ENCODE data around the gene AKIP1.

Gene AKIP1

DNA sequence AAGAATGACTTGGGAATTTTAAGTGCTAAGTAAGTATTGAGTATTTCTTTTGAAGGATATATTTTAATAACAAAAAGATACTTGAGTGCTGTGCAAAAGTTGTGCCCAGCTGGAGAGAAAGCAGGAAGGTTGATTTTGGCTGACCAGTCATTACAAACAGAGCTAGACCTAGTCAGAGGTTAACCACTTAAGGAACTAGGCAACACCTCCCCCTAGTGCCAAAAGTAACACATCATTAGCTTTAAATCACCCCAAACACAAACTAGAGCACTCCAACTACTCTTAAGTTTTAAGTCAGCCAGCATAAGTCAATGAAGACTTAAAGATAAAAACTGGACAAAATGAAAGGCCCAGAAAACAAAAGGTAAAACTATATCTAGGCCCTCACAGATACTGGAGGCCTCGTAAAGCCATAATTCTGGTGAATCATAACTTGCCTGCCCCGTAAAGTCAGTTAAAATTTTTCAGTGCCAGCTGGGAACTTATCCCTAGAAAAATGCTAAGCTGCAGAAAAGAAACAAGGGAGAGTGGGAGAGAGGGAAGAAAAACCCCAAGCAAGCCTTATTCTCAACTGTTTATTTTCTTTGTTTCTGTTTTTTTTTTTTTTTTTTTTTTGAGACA lies 48.7 kb downstream of the AKIP1 start:
- DNase-seq (ENCODE audit: low read depth in 2 of 2), result no peak

DNA sequence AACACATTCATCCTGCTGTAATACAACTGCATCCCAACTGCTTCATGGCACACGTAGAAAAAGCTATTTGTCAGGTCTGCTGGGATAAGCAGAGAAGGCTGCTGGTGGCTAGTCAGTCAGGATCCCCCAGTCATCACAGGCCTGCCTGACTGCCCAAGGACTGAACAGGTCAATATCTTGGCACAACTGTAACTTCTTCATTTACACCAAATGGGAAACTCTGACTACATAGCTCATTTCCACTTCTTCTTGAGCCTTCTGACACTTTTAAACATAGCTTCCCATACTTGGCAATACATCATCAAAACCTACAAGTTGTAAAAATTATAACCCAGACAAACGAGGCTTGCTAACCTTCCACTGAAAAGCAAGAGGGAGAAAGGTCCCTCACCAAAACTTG lies 50.4 kb downstream of the AKIP1 start:
- no peak for DNase-seq (ENCODE audit: low read depth in 2 of 2)

DNA sequence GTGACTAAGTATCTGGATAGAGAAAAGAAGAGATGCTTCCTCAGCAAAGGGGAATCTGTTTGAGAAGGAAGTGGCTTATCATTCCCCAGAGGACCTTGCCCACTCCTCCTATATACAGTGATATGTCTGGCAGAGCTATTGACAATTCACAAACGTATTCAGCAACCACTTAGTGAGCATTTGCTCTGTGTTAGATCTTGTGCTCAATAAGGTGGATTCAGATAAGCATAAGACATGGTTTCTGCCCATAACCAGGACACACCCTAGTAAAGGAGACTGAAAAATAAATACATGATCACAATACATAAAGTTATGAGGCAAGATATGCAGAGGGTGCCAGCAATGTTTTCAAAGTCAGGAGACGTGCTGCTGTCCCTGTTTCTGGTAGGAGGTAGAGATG lies 51.9 kb downstream of the AKIP1 start:
- DNase-seq (ENCODE audit: low read depth in 2 of 2), result no peak

DNA sequence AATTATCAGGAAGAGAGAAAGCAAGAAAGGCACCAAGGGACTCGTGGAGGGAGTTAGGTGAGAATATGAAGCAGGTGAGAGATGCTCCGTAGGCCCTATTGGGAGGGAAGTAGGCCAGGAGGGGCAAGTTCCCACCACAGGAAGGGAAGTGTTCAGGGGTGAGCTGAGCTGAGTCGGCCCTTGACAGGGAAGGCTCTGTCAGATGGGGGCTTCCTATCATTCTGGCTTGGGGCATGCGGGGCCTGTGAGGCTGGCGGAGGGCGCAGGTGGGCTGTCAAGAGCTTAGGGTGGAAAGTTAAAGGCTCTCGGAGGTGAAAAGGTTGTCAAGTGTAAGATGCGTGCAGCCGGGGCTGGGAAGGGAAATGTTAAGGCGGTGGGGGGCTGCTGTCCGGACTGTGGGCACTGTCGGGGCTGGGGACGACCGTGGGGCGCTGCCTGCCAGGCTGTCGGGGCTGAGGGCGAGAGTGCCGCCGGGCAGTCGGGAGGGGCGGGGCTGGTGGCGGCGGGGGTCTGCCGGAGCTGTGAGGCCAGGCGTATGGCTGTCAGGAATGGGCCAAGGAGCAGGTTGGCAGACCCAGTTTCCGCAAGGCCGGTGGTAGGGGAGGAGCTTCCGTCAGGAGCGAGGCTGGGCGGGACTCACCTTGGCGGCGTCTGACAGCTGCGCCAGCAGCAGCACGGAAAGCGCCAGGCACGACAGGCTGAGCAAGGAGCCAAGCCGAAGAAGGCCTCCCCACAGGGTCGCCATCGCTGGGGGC lies 52.8 kb downstream of the AKIP1 start:
- peak; percentile 23 to 52 for DNase-seq (ENCODE audit: low read depth in 2 of 2)

DNA sequence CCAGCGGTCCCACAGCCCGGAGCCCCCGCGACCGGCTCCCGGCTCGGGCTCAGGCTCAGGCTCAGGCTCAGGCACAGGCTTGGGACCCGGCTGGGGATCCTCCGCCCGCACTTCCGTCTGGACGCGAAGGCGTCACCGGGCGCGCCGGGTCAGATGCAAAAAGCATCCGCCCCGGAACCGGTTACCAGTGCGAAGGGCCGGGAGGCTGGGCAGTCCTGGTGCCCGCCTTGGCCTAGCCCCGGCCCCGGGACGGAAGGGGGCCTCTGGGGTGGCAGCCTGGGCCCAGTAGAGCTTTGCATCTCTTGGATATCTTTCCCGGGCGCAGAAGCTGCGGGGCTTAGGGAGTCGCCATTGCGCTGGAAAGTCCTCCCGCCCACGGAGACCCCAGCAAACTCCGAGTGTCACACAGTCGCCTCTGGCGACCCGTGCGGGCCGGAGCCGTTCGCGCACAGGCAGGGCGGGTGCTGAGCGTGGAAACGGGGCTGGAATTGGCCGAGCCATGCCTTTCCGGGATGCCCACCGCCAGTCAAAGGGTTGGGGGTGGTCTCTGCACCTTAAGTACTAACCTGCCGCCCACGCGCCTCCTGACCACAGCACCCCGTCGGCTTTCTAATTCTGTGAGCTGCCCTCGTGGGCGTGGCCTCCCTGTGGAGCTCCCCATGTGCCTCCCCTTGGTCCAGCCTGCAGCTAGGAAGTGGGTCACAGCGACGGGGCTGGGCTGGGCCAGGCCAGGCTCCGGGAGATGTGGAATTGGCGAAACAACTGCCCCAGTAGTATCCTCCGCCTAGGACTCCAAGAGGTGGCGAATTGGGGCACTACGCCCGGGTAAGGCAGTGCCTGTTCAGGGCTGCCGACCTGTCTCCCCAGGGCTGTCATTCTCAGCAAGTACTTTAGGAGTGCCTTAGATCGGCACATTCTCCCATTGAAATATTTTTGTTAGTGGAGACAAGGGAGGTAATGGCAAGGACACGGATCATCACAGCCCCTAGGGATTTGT lies 53.6 kb downstream of the AKIP1 start, which contains the start of gene TMEM9B:
TSS of gene TMEM9B (minus strand) at position 119 of the 997 bp plus-strand sequence. CDS start 129 bp downstream, outside the sequence.
- DNase-seq (ENCODE audit: low read depth in 2 of 2), result peak; percentile 34 to 54

DNA sequence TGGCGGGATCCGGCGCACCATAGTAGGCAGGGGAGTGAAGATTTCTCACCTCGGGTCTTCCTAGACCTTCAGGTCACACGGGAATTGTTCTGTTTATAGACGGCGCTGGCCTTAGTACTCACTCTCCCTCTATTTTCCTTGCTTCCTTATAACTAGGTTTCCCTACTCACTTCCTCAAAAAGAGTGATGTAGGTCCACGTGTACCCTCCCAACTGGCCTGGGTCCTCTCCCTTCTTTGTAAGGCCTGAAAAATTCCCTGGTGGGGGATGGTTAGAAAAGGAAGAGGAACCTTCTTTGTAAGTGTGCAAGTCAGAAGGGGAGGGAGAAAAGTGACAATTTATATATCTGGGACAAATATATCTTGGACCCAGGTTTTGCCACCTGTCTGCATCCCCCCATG lies 56.2 kb downstream of the AKIP1 start:
- no peak for DNase-seq (ENCODE audit: low read depth in 2 of 2)
